IMR-90 (cell line): ENCODE results near the gene FAM177A1. TPM values are rescaled to one million over a fixed set of nuclear protein-coding genes. Genes with fewer than 3 reads are reported as not detected.

ENCODE experiments used
- ATAC-seq: fragments of 200-7000 bp; cut with Tn5 transposase; 2 replicates; pipeline ENCODE4 v1.9.1; 2020; ENCODE audit warnings: low read depth, mild to moderate bottlenecking, moderate library complexity
- BruUV-seq: library from RNA; stranded (reverse); fragments of 400-500 nt; replicated peaks from 2 replicates; lab custom pipeline; 2021; lab: Mats Ljungman, UMichigan
- CTCF ChIA-PET: fragments of 300-600 bp; formaldehyde crosslinking; extraction: SDS; loops from one replicate; lab custom pipeline; 2021; ENCODE audit warnings: antibody characterized with exemption; lab: Yijun Ruan, JAX
- POLR2A ChIA-PET: fragments of 300-600 bp; sonication (Branson Sonifier 250); formaldehyde crosslinking; loops from one replicate; lab custom pipeline; 2022; ENCODE audit warnings: antibody characterized with exemption; ENCODE audit not compliant: unreplicated experiment; lab: Charles Lee
- DNase-seq: peaks from one replicate; pipeline ENCODE4 v3.0.0; 2013
- H2AFZ ChIP-seq: replicated peaks from 2 replicates; pipeline ENCODE3; 2013; ENCODE audit warnings: low read length, mild to moderate bottlenecking; ENCODE audit not compliant: poor library complexity
- H2AK5ac ChIP-seq: 2 replicates; pipeline ENCODE4 v1.6.1; 2013; ENCODE audit warnings: low read depth, low read length, inconsistent platforms
- H2AK9ac ChIP-seq: replicated peaks from 2 replicates; pipeline ENCODE3; 2013; ENCODE audit warnings: mild to moderate bottlenecking, low read depth, low read length, moderate library complexity; ENCODE audit not compliant: poor library complexity
- H2BK120ac ChIP-seq: 2 replicates; pipeline ENCODE4 v1.6.1; 2013; ENCODE audit warnings: low read depth, low read length, inconsistent platforms
- H2BK15ac ChIP-seq: 3 replicates; pipeline ENCODE4 v1.6.1; 2013; ENCODE audit warnings: low read depth, low read length, inconsistent platforms
- H2BK20ac ChIP-seq: 2 replicates; pipeline ENCODE4 v1.6.1; 2013; ENCODE audit warnings: low read depth, mild to moderate bottlenecking, inconsistent platforms, low read length, moderate library complexity
- H2BK5ac ChIP-seq: 2 replicates; pipeline ENCODE4 v1.6.1; 2013; ENCODE audit warnings: mild to moderate bottlenecking, low read depth, low read length, inconsistent platforms; ENCODE audit not compliant: poor library complexity, severe bottlenecking
- H3K14ac ChIP-seq: replicated peaks from 2 replicates; pipeline ENCODE4 v1.6.1; 2013; ENCODE audit warnings: low read depth, low read length, inconsistent platforms
- H3K18ac ChIP-seq: 2 replicates; pipeline ENCODE4 v1.6.1; 2013; ENCODE audit warnings: low read depth, low read length, control low read depth
- H3K23ac ChIP-seq: 2 replicates; pipeline ENCODE4 v1.6.1; 2013; ENCODE audit warnings: low read depth, low read length, inconsistent platforms
- H3K27ac ChIP-seq: 2 replicates; pipeline ENCODE4 v1.5.1; 2013; ENCODE audit warnings: mild to moderate bottlenecking, control low read depth, low read length; ENCODE audit not compliant: insufficient read depth
- H3K27me3 ChIP-seq: 2 replicates; pipeline ENCODE4 v1.6.1; 2013; ENCODE audit warnings: low read length; ENCODE audit not compliant: control insufficient read depth, insufficient read depth
- H3K36me3 ChIP-seq: 2 replicates; pipeline ENCODE4 v1.6.1; 2013; ENCODE audit warnings: low read length, mixed read lengths; ENCODE audit not compliant: control insufficient read depth, insufficient read depth
- H3K4ac ChIP-seq: 2 replicates; pipeline ENCODE4 v1.6.1; 2013; ENCODE audit warnings: low read depth, low read length, inconsistent platforms
- H3K4me1 ChIP-seq: 2 replicates; pipeline ENCODE4 v1.6.1; 2013; ENCODE audit warnings: low read length, mixed read lengths; ENCODE audit not compliant: control insufficient read depth, insufficient read depth
- H3K4me2 ChIP-seq: 2 replicates; pipeline ENCODE4 v1.6.1; 2013; ENCODE audit warnings: low read depth, mild to moderate bottlenecking, control low read depth, low read length, moderate library complexity
- H3K4me3 ChIP-seq: 2 replicates; pipeline ENCODE4 v1.5.1; 2013; ENCODE audit warnings: low read depth, mild to moderate bottlenecking, control low read depth, low read length, moderate library complexity; ENCODE audit not compliant: insufficient read depth
- H3K56ac ChIP-seq: 2 replicates; pipeline ENCODE4 v1.6.1; 2013; ENCODE audit warnings: low read length, inconsistent platforms; ENCODE audit not compliant: insufficient read depth; ENCODE audit errors: extremely low read depth
- H3K79me1 ChIP-seq, 2 experiments: 2 replicates each; pipeline ENCODE4 v1.6.1; 2013; ENCODE audit warnings: low read length in 2 of 2, inconsistent platforms in 1 of 2, low read depth in 1 of 2
- H3K9ac ChIP-seq: 2 replicates; pipeline ENCODE4 v1.6.1; 2013; ENCODE audit warnings: low read depth, low read length, control low read depth
- H3K9me1 ChIP-seq: 2 replicates; pipeline ENCODE4 v1.6.1; 2013; ENCODE audit warnings: low read length, inconsistent platforms; ENCODE audit not compliant: insufficient read depth
- H3K9me3 ChIP-seq: 2 replicates; pipeline ENCODE4 v1.6.1; 2013; ENCODE audit warnings: low read length; ENCODE audit not compliant: control insufficient read depth, insufficient read depth
- H4K20me1 ChIP-seq: 2 replicates; pipeline ENCODE4 v1.6.1; 2013; ENCODE audit warnings: low read length, inconsistent platforms; ENCODE audit not compliant: insufficient read depth
- H4K5ac ChIP-seq: 2 replicates; pipeline ENCODE4 v1.6.1; 2013; ENCODE audit warnings: mild to moderate bottlenecking, low read depth, low read length, control low read depth
- H4K8ac ChIP-seq, 2 experiments: 2 replicates each; pipeline ENCODE4 v1.6.1; 2013; ENCODE audit warnings: low read depth in 2 of 2, low read length in 2 of 2, control low read depth in 1 of 2, inconsistent platforms in 1 of 2
- H4K91ac ChIP-seq: 2 replicates; pipeline ENCODE4 v1.6.1; 2013; ENCODE audit warnings: low read depth, low read length, inconsistent platforms; ENCODE audit not compliant: insufficient read depth
- CEBPB ChIP-seq: IDR thresholded peaks from 2 replicates; pipeline ENCODE4 v1.6.1; 2012; ENCODE audit warnings: low read depth, low read length, improper control_type of control experiment
- CHD1 ChIP-seq: IDR thresholded peaks from 2 replicates; pipeline ENCODE4 v1.6.1; 2012; ENCODE audit warnings: low read depth, low read length, improper control_type of control experiment
- FOS ChIP-seq: fragments of 150-350 bp; IDR thresholded peaks from 2 replicates; pipeline ENCODE4 v1.6.1; 2016; ENCODE audit warnings: low read depth, low read length
- MXI1 ChIP-seq: IDR thresholded peaks from 2 replicates; pipeline ENCODE4 v1.6.1; 2012; ENCODE audit warnings: low read depth, mild to moderate bottlenecking, low read length, moderate library complexity, borderline replicate concordance
- NFE2L2 ChIP-seq: fragments of 150-350 bp; IDR thresholded peaks from 2 replicates; pipeline ENCODE4 v1.6.1; 2016; ENCODE audit warnings: low read depth, mild to moderate bottlenecking, low read length
- SMC3 ChIP-seq: fragments of 150-350 bp; IDR thresholded peaks from 2 replicates; pipeline ENCODE4 v1.6.1; 2016; ENCODE audit warnings: low read depth, mild to moderate bottlenecking, antibody characterized with exemption, low read length, moderate library complexity
- WGBS, 2 experiments: methylation state at CpG; one replicate each; pipeline versions ENCODE4 v1.1.5 to v1.1.7; 2013; ENCODE audit warnings: missing lambda C conversion rate in 2 of 2; ENCODE audit not compliant: insufficient read length in 1 of 2; ENCODE audit errors: extremely low coverage in 2 of 2; 5-methylcytosine and 5-hydroxymethylcytosine counted together
- dilution Hi-C: fragments of 300-500 bp; cut with HindIII; formaldehyde crosslinking; loops from one replicate; pipeline ENCODE4 v1.14.3; 2018; ENCODE audit warnings: low sequenced_read_pairs; ENCODE audit not compliant: unreplicated experiment
- in situ Hi-C: fragments of 300-500 bp; cut with MboI; formaldehyde crosslinking; loops from 3 replicates; pipeline ENCODE4 v1.14.3; 2019; ENCODE audit warnings: low sequenced_read_pairs, inconsistent platforms, mixed read lengths
- intact Hi-C: fragments of 100-400 bp; cut with micrococcal nuclease; formaldehyde crosslinking; loops from 2 replicates; pipeline ENCODE4 v1.10.0; 2022
- polyA plus RNA-seq, 3 experiments: library from polyadenylated mRNA; depleted of rRNA; stranded (reverse); fragments of >200 nt; gene quantifications; 2 replicates each; pipeline ENCODE4 v1.2.3, GENCODE V29; 2012; ENCODE audit warnings: low replicate concordance in 1 of 3
- total RNA-seq: library from RNA; depleted of rRNA; stranded (reverse); fragments of >200 nt; gene quantifications from 2 replicates; pipeline ENCODE4 v1.2.3, GENCODE V29; 2012
- TF ChIP-seq, protein P1 (sequence below): conservative IDR thresholded peaks from 2 replicates; pipeline ENCODE4 v1.5.1; 2012; ENCODE audit warnings: mild to moderate bottlenecking, low read depth, low read length, improper control_type of control experiment

Gene FAM177A1
- total and polyA plus RNA-seq, 2 of the 4 experiments (the other 2 are of a cell fraction) = 18.5 to 33.4 TPM

DNA sequence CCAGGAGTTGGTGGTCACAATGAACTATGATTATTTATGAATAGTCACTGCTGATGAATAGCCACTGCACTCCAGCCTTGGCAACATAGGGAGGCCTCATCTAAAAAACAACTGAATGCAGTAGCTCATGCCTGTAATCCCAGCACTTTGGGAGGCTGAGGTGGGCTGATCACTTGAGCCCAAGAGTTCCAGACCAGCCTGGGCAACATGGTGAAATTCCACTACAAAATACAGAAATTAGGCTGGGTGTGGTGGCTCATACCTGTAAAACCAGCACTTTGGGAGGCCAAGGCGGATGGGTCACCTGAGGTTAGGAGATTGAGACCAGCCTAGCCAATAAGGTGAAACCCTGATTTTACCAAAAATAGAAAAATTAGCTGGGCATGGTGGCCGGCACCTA, 13.5 kb upstream of the FAM177A1 start:
- no TSS peak for BruUV-seq
- H3K27ac ChIP-seq = no peak overlapping the region
- H3K79me1 ChIP-seq = no peaks in the 10 kb centered on the region; a peak in 1 of 4 replicates
- ChIA-PET CTCF (no interaction called here), POLR2A (no interaction called here)
- no peak overlapping the region for H4K5ac ChIP-seq
- H2BK120ac ChIP-seq = no peak overlapping the region
- no peaks in the 10 kb centered on the region for H3K27me3 ChIP-seq
- no peak overlapping the region for H3K14ac ChIP-seq
- in situ Hi-C loops (no loop called here), dilution Hi-C loops (no loop called here), intact Hi-C loops (no loop called here)
- no peak overlapping the region for H2AK9ac ChIP-seq
- H3K4me1 ChIP-seq = no peaks in the 10 kb centered on the region
- H4K20me1 ChIP-seq = no peaks in the 10 kb centered on the region
- WGBS, 2 experiments = no CpG with 5 or more reads among the region's 2 CpGs
- H3K23ac ChIP-seq = no peak overlapping the region
- H4K8ac ChIP-seq = no peak overlapping the region
- H2AK5ac ChIP-seq = no peak overlapping the region
- H4K91ac ChIP-seq = no peak overlapping the region
- no peak overlapping the region for H3K4ac ChIP-seq
- peaks cover 7% of the 10 kb centered on the region; the same call in 1 of the 2 replicates for H3K9me3 ChIP-seq
- no peak overlapping the region for H2BK15ac ChIP-seq
- TF ChIP-seq MXI1 (no peak), CEBPB (no peak), SMC3 (no peak), CHD1 (no peak), NFE2L2 (no peak), FOS (no peak)
- TF ChIP-seq, protein P1, sequence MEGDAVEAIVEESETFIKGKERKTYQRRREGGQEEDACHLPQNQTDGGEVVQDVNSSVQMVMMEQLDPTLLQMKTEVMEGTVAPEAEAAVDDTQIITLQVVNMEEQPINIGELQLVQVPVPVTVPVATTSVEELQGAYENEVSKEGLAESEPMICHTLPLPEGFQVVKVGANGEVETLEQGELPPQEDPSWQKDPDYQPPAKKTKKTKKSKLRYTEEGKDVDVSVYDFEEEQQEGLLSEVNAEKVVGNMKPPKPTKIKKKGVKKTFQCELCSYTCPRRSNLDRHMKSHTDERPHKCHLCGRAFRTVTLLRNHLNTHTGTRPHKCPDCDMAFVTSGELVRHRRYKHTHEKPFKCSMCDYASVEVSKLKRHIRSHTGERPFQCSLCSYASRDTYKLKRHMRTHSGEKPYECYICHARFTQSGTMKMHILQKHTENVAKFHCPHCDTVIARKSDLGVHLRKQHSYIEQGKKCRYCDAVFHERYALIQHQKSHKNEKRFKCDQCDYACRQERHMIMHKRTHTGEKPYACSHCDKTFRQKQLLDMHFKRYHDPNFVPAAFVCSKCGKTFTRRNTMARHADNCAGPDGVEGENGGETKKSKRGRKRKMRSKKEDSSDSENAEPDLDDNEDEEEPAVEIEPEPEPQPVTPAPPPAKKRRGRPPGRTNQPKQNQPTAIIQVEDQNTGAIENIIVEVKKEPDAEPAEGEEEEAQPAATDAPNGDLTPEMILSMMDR = no peak
- H3K56ac ChIP-seq = no peak overlapping the region
- no peak overlapping the region for H2BK20ac ChIP-seq
- no peak overlapping the region for H2BK5ac ChIP-seq
- H2AFZ ChIP-seq = no peak overlapping the region
- H3K9ac ChIP-seq = no peak overlapping the region
- peaks cover 34% of the 10 kb centered on the region for H3K36me3 ChIP-seq
- no peak for DNase-seq
- ATAC-seq = no peak
- H3K18ac ChIP-seq = no peak overlapping the region
- H3K4me2 ChIP-seq = no peak overlapping the region
- no peaks in the 10 kb centered on the region for H3K9me1 ChIP-seq
- no peak overlapping the region for H3K4me3 ChIP-seq
